ENCODE data around the gene CSRNP3.

DNA sequence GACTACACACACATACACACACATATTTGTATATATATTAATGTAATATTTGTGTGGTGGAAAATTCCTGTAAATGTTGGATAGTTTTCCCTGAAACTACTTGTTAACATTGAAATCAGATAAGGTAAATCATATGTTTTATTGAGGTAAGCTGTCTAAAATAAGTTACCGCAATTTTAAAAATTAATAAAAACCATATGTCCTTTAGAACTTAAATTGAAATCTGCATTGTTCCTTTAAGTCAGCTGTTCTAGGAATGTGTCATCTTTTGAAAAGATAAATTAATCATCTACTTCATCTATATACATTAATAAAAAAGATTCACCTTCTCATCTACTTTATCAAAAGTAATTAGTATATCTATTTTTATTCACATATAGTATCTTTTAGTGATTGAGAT lies 102.0 kb downstream of the CSRNP3 start:
- TF ChIP-seq EZH2 (IDR thresholded peaks at IDR 0.05) (no peak), POLR2AphosphoS5 (IDR thresholded peaks at IDR 0.05; ENCODE audit: borderline replicate concordance, low read depth, low read length) (no peak), FOXP2 (optimal IDR thresholded peaks at IDR 0.05; ENCODE audit: control extremely low read depth, extremely low read length, insufficient read depth) (no peak)

Data from SK-N-MC (cell line).